Neural progenitor cell (in vitro differentiated cells): ENCODE measurements around the gene RBKS. TPM values are rescaled to one million over a fixed set of nuclear protein-coding genes. Genes with fewer than 3 reads are reported as not detected.

Source experiments
- DNase-seq: peaks from one replicate; pipeline ENCODE4 v3.0.0-alpha.2; 2016; ENCODE audit warnings: low spot score
- H2AFZ ChIP-seq: fragments of 200-600 bp; sonication (generic); replicated peaks from 2 replicates; pipeline ENCODE4 v1.6.1; 2016; ENCODE audit warnings: antibody characterized with exemption
- H3F3A ChIP-seq: fragments of 200-600 bp; sonication (generic); 2 replicates; pipeline ENCODE4 v1.6.1; 2016; ENCODE audit warnings: antibody characterized with exemption, low read depth
- H3K27ac ChIP-seq: fragments of 200-600 bp; sonication (generic); 2 replicates; pipeline ENCODE4 v1.5.1; 2016; ENCODE audit warnings: mild to moderate bottlenecking
- H3K27me3 ChIP-seq: fragments of 200-600 bp; sonication (generic); 2 replicates; pipeline ENCODE4 v1.6.1; 2016; ENCODE audit warnings: mild to moderate bottlenecking, moderate library complexity
- H3K36me3 ChIP-seq: fragments of 200-600 bp; sonication (generic); 2 replicates; pipeline ENCODE4 v1.5.1; 2016
- H3K4me1 ChIP-seq: fragments of 200-600 bp; sonication (generic); 2 replicates; pipeline ENCODE4 v1.6.1; 2016; ENCODE audit warnings: mixed run types
- H3K4me2 ChIP-seq: fragments of 200-600 bp; sonication (generic); 2 replicates; pipeline ENCODE4 v1.6.1; 2016
- H3K4me3 ChIP-seq: fragments of 200-600 bp; sonication (generic); 2 replicates; pipeline ENCODE4 v1.5.1; 2016
- H3K79me2 ChIP-seq: fragments of 200-600 bp; sonication (generic); 2 replicates; pipeline ENCODE4 v1.6.1; 2016; ENCODE audit warnings: low read depth
- H3K9ac ChIP-seq: fragments of 200-600 bp; sonication (generic); 2 replicates; pipeline ENCODE4 v1.6.1; 2016
- H3K9me3 ChIP-seq: fragments of 200-600 bp; sonication (generic); 2 replicates; pipeline ENCODE4 v1.5.1; 2016; ENCODE audit warnings: low read depth
- H4K20me1 ChIP-seq: fragments of 200-600 bp; sonication (generic); 2 replicates; pipeline ENCODE4 v1.6.1; 2016; ENCODE audit warnings: low read depth
- H3K27ac Mint-ChIP-seq: 3 replicates; pipeline ENCODE4 v1.8.0; 2021; ENCODE audit warnings: mixed read lengths
- H3K27me3 Mint-ChIP-seq: 2 replicates; pipeline ENCODE4 v1.8.0; 2022; ENCODE audit warnings: low read depth, mild to moderate bottlenecking, inconsistent platforms, moderate library complexity, mixed read lengths; ENCODE audit not compliant: insufficient read depth
- H3K36me3 Mint-ChIP-seq: 3 replicates; pipeline ENCODE4 v1.8.0; 2021; ENCODE audit warnings: mixed read lengths
- H3K4me1 Mint-ChIP-seq: 3 replicates; pipeline ENCODE4 v1.8.0; 2021; ENCODE audit warnings: mixed read lengths
- H3K4me3 Mint-ChIP-seq: 3 replicates; pipeline ENCODE4 v1.8.0; 2021; ENCODE audit warnings: mild to moderate bottlenecking, moderate library complexity, mixed read lengths
- H3K9me3 Mint-ChIP-seq: 3 replicates; pipeline ENCODE4 v1.8.0; 2020; ENCODE audit warnings: mixed read lengths
- CTCF ChIP-seq: fragments of 200-600 bp; sonication (generic); IDR thresholded peaks from 2 replicates; pipeline ENCODE4 v1.5.1; 2017; ENCODE audit warnings: antibody characterized with exemption, mild to moderate bottlenecking
- EZH2 ChIP-seq: fragments of 200-600 bp; sonication (generic); IDR thresholded peaks from 2 replicates; pipeline ENCODE4 v1.6.1; 2017; ENCODE audit warnings: antibody characterized with exemption, mild to moderate bottlenecking, moderate library complexity
- EZH2phosphoT487 ChIP-seq: fragments of 200-600 bp; sonication (generic); IDR thresholded peaks from 2 replicates; pipeline ENCODE4 v1.6.1; 2017; ENCODE audit warnings: antibody characterized with exemption
- total RNA-seq: library from RNA; depleted of rRNA; stranded (reverse); fragments of >200 nt; gene quantifications from 2 replicates; pipeline ENCODE4 v1.2.3, GENCODE V29; 2015; ENCODE audit warnings: low replicate concordance

The RBKS gene
- total RNA-seq, 1 donor from 2014 or later: 8.5 TPM

- no peaks in the 10 kb centered on the region for H3K9me3 Mint-ChIP-seq
- H3K36me3 Mint-ChIP-seq: peaks cover 7% of the 10 kb centered on the region
- no peak overlapping the region for H3K4me3 ChIP-seq
- no peaks in the 10 kb centered on the region for H4K20me1 ChIP-seq
- H3K79me2 ChIP-seq: no peaks in the 10 kb centered on the region
- no peak for DNase-seq
- H3K27ac Mint-ChIP-seq: no peak overlapping the region
- H3K36me3 ChIP-seq: no peaks in the 10 kb centered on the region
- H3K4me2 ChIP-seq: no peak overlapping the region
- H3K4me3 Mint-ChIP-seq: no peak overlapping the region
- H3K4me1 ChIP-seq: no peaks in the 10 kb centered on the region
- TF ChIP-seq CTCF (no peak), EZH2 (no peak), EZH2phosphoT487 (no peak)
- no peak overlapping the region for H3K9ac ChIP-seq
- no peaks in the 10 kb centered on the region for H3K27me3 ChIP-seq
- no peaks in the 10 kb centered on the region for H3F3A ChIP-seq
- no peak overlapping the region for H2AFZ ChIP-seq
- H3K27ac ChIP-seq: no peak overlapping the region
- no peaks in the 10 kb centered on the region for H3K4me1 Mint-ChIP-seq
- no peaks in the 10 kb centered on the region for H3K27me3 Mint-ChIP-seq
- H3K9me3 ChIP-seq: no peaks in the 10 kb centered on the region
These were observed 41.3 kb upstream of the RBKS start for GRCh38 chr2:27931361-27931950.

- Histone ChIP-seq H3K36me3 (no peaks in the 10 kb centered on the region), H3K4me2 (no peak overlapping the region), H3K27me3 (no peaks in the 10 kb centered on the region), H3K9me3 (no peaks in the 10 kb centered on the region), H3K79me2 (no peaks in the 10 kb centered on the region), H3F3A (no peaks in the 10 kb centered on the region), H3K4me3 (no peak overlapping the region), H4K20me1 (no peaks in the 10 kb centered on the region), H3K27ac (no peak overlapping the region), H3K4me1 (peaks cover 6% of the 10 kb centered on the region), H3K9ac (no peak overlapping the region), H2AFZ (no peak overlapping the region)
- H3K4me3 Mint-ChIP-seq: no peak overlapping the region
- TF ChIP-seq CTCF: no peak
- no peak for TF ChIP-seq EZH2phosphoT487
- TF ChIP-seq EZH2: no peak
- no peaks in the 10 kb centered on the region for H3K27me3 Mint-ChIP-seq
- no peak for DNase-seq
- no peaks in the 10 kb centered on the region for H3K9me3 Mint-ChIP-seq
- peaks cover 7% of the 10 kb centered on the region for H3K36me3 Mint-ChIP-seq
- no peak overlapping the region for H3K27ac Mint-ChIP-seq
- H3K4me1 Mint-ChIP-seq: peaks cover 3% of the 10 kb centered on the region
These were observed 39.8 kb upstream of the RBKS start for GRCh38 chr2:27929916-27930486.

- Histone ChIP-seq H2AFZ (no peak overlapping the region), H3K9me3 (no peaks in the 10 kb centered on the region), H3K79me2 (no peaks in the 10 kb centered on the region), H3K4me3 (no peak overlapping the region), H3K27ac (no peak overlapping the region), H3K36me3 (no peaks in the 10 kb centered on the region), H3K27me3 (no peaks in the 10 kb centered on the region), H3K4me1 (peaks cover 6% of the 10 kb centered on the region), H3F3A (no peaks in the 10 kb centered on the region), H3K9ac (no peak overlapping the region), H4K20me1 (no peaks in the 10 kb centered on the region), H3K4me2 (no peak overlapping the region)
- H3K4me3 Mint-ChIP-seq: no peak overlapping the region
- peaks cover 7% of the 10 kb centered on the region for H3K36me3 Mint-ChIP-seq
- peaks cover 3% of the 10 kb centered on the region for H3K4me1 Mint-ChIP-seq
- no peak overlapping the region for H3K27ac Mint-ChIP-seq
- H3K27me3 Mint-ChIP-seq: no peaks in the 10 kb centered on the region
- TF ChIP-seq CTCF (no peak), EZH2 (no peak), EZH2phosphoT487 (no peak)
- DNase-seq: no peak
- H3K9me3 Mint-ChIP-seq: no peaks in the 10 kb centered on the region
These were observed 35.7 kb upstream of the RBKS start for GRCh38 chr2:27925766-27926472.
